ENCODE measurements around the gene SLC35D1. TPM values are rescaled to one million over a fixed set of nuclear protein-coding genes. Genes with fewer than 3 reads are reported as not detected.
A peak's percentile ranks its signal among the peaks of the same experiment; 100 is the strongest.

The SLC35D1 gene
- total RNA-seq, 1 donor from 2014 or later: 3.9 TPM

- no peak overlapping the region for H3K9ac ChIP-seq
- H3K4me3 ChIP-seq: no peak overlapping the region
- H3K4me1 ChIP-seq: no peaks in the 10 kb centered on the region
- no peaks in the 10 kb centered on the region for H4K20me1 ChIP-seq (ENCODE audit: low read depth)
- no peak overlapping the region for H3K4me2 ChIP-seq
- no peak overlapping the region for H2AFZ ChIP-seq (replicated peaks)
- no peaks in the 10 kb centered on the region for H3K79me2 ChIP-seq (ENCODE audit: low read depth)
- Mint-ChIP-seq H3K4me3 (no peak overlapping the region), H3K36me3 (peaks cover 6% of the 10 kb centered on the region), H3K4me1 (peaks cover 2% of the 10 kb centered on the region), H3K9me3 (no peaks in the 10 kb centered on the region), H3K27ac (no peak overlapping the region), H3K27me3 (ENCODE audit: insufficient read depth, low read depth) (peaks cover 2% of the 10 kb centered on the region)
- no peaks in the 10 kb centered on the region for H3F3A ChIP-seq (ENCODE audit: low read depth)
- H3K9me3 ChIP-seq (ENCODE audit: low read depth): no peaks in the 10 kb centered on the region
- no peaks in the 10 kb centered on the region for H3K27me3 ChIP-seq
- no peaks in the 10 kb centered on the region for H3K36me3 ChIP-seq
- DNase-seq (ENCODE audit: low spot score): peak; percentile 78
- TF ChIP-seq EZH2 (IDR thresholded peaks at IDR 0.05): no peak
- TF ChIP-seq, protein P1, sequence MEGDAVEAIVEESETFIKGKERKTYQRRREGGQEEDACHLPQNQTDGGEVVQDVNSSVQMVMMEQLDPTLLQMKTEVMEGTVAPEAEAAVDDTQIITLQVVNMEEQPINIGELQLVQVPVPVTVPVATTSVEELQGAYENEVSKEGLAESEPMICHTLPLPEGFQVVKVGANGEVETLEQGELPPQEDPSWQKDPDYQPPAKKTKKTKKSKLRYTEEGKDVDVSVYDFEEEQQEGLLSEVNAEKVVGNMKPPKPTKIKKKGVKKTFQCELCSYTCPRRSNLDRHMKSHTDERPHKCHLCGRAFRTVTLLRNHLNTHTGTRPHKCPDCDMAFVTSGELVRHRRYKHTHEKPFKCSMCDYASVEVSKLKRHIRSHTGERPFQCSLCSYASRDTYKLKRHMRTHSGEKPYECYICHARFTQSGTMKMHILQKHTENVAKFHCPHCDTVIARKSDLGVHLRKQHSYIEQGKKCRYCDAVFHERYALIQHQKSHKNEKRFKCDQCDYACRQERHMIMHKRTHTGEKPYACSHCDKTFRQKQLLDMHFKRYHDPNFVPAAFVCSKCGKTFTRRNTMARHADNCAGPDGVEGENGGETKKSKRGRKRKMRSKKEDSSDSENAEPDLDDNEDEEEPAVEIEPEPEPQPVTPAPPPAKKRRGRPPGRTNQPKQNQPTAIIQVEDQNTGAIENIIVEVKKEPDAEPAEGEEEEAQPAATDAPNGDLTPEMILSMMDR (IDR thresholded peaks at IDR 0.05): peak; percentile 91
- H3K27ac ChIP-seq: no peak overlapping the region
These were observed 57.8 kb downstream of the SLC35D1 start for GRCh38 chr1:66996018-66996682.

- Histone ChIP-seq H3K9ac (no peak overlapping the region), H3K79me2 (ENCODE audit: low read depth) (no peaks in the 10 kb centered on the region), H2AFZ (replicated peaks) (no peak overlapping the region), H3K4me1 (no peaks in the 10 kb centered on the region), H3F3A (ENCODE audit: low read depth) (no peaks in the 10 kb centered on the region), H3K36me3 (no peaks in the 10 kb centered on the region), H3K27me3 (no peaks in the 10 kb centered on the region), H3K4me3 (no peak overlapping the region), H3K4me2 (no peak overlapping the region), H3K27ac (no peak overlapping the region), H4K20me1 (ENCODE audit: low read depth) (no peaks in the 10 kb centered on the region), H3K9me3 (ENCODE audit: low read depth) (no peaks in the 10 kb centered on the region)
- Mint-ChIP-seq H3K27ac (no peak overlapping the region), H3K27me3 (ENCODE audit: insufficient read depth, low read depth) (peaks cover 2% of the 10 kb centered on the region), H3K9me3 (no peaks in the 10 kb centered on the region), H3K36me3 (peaks cover 4% of the 10 kb centered on the region), H3K4me3 (no peak overlapping the region), H3K4me1 (no peaks in the 10 kb centered on the region)
- no peak for DNase-seq (ENCODE audit: low spot score)
- TF ChIP-seq EZH2phosphoT487 (IDR thresholded peaks at IDR 0.05) (no peak), EZH2 (IDR thresholded peaks at IDR 0.05) (no peak)
- TF ChIP-seq, protein P1 (IDR thresholded peaks at IDR 0.05): no peak
These were observed 60.9 kb downstream of the SLC35D1 start for GRCh38 chr1:66993076-66993475.

- H3K4me2 ChIP-seq: no peak overlapping the region
- H3K36me3 ChIP-seq: peaks cover 10% of the 10 kb centered on the region
- no peak overlapping the region for H3K4me3 ChIP-seq
- H2AFZ ChIP-seq (replicated peaks): no peak overlapping the region
- no peaks in the 10 kb centered on the region for H3K9me3 Mint-ChIP-seq
- no peaks in the 10 kb centered on the region for H3K27me3 Mint-ChIP-seq (ENCODE audit: insufficient read depth, low read depth)
- H3K9ac ChIP-seq: no peak overlapping the region
- TF ChIP-seq EZH2phosphoT487 (IDR thresholded peaks at IDR 0.05) (no peak), EZH2 (IDR thresholded peaks at IDR 0.05) (no peak)
- H3K4me3 Mint-ChIP-seq: no peak overlapping the region
- H3K27me3 ChIP-seq: no peaks in the 10 kb centered on the region
- no peaks in the 10 kb centered on the region for H3K4me1 Mint-ChIP-seq
- H3K27ac ChIP-seq: no peak overlapping the region
- DNase-seq (ENCODE audit: low spot score): no peak
- no peaks in the 10 kb centered on the region for H4K20me1 ChIP-seq (ENCODE audit: low read depth)
- peaks cover 15% of the 10 kb centered on the region for H3K36me3 Mint-ChIP-seq
- no peaks in the 10 kb centered on the region for H3K79me2 ChIP-seq (ENCODE audit: low read depth)
- no peaks in the 10 kb centered on the region for H3K4me1 ChIP-seq
- no peaks in the 10 kb centered on the region for H3F3A ChIP-seq (ENCODE audit: low read depth)
- no peaks in the 10 kb centered on the region for H3K9me3 ChIP-seq (ENCODE audit: low read depth)
- no peak overlapping the region for H3K27ac Mint-ChIP-seq
These were observed 68.1 kb downstream of the SLC35D1 start for GRCh38 chr1:66985835-66986234.

DNA sequence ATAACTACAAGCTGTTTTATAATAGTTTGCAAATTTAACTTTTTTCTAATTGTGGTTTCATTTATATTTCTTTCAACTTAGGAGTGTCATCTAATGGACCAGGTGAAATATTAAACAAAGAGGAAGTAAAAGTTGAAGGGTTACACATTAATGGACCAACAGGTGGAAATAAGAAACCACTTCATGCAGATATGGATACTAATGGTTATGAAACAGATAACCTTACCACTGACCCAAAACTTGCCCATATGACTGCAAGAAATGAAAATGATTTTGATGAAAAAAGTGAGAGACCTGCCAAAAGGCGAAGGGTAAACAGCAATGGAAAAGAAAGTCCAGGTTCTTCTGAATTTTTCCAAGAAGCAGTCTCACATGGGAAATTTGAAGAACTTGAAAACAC, 69.5 kb downstream of the SLC35D1 start:
- Histone ChIP-seq H3K4me2 (no peak overlapping the region), H3K79me2 (ENCODE audit: low read depth) (no peaks in the 10 kb centered on the region), H2AFZ (replicated peaks) (no peak overlapping the region), H3K27ac (no peak overlapping the region), H3K9me3 (ENCODE audit: low read depth) (no peaks in the 10 kb centered on the region), H3K4me1 (no peaks in the 10 kb centered on the region), H3K9ac (no peak overlapping the region), H3K4me3 (no peak overlapping the region), H4K20me1 (ENCODE audit: low read depth) (no peaks in the 10 kb centered on the region), H3F3A (ENCODE audit: low read depth) (no peaks in the 10 kb centered on the region), H3K36me3 (peaks cover 15% of the 10 kb centered on the region), H3K27me3 (no peaks in the 10 kb centered on the region)
- H3K9me3 Mint-ChIP-seq: no peaks in the 10 kb centered on the region
- H3K27me3 Mint-ChIP-seq (ENCODE audit: insufficient read depth, low read depth): no peaks in the 10 kb centered on the region
- H3K36me3 Mint-ChIP-seq: peaks cover 17% of the 10 kb centered on the region
- DNase-seq (ENCODE audit: low spot score): no peak
- TF ChIP-seq EZH2 (IDR thresholded peaks at IDR 0.05) (no peak), EZH2phosphoT487 (IDR thresholded peaks at IDR 0.05) (no peak)
- TF ChIP-seq, protein P1 (IDR thresholded peaks at IDR 0.05): no peak
- no peak overlapping the region for H3K4me3 Mint-ChIP-seq
- no peak overlapping the region for H3K27ac Mint-ChIP-seq
- no peaks in the 10 kb centered on the region for H3K4me1 Mint-ChIP-seq

All from neural progenitor cell (in vitro differentiated cells).